Upper lobe of left lung (tissue), 6 donors: ENCODE measurements around the gene PIK3R6. TPM values are rescaled to one million over a fixed set of nuclear protein-coding genes. Genes with fewer than 3 reads are reported as not detected.
A peak's percentile ranks its signal among the peaks of the same experiment; 100 is the strongest.
"Not testable (repeated sequence)": the region's sequence is repeated elsewhere in the genome, so short reads cannot be mapped to it uniquely, and the experiment has no call there.

Experiments used
- ATAC-seq, 2 donors: fragments of 200-7000 bp; cut with Tn5 transposase; one replicate each; pipeline ENCODE4 v1.9.1; 2022; ENCODE audit warnings: mild to moderate bottlenecking in 2 of 2, moderate library complexity in 2 of 2; ENCODE audit not compliant: low FRiP score in 2 of 2
- DNase-seq, 2 donors: peaks; one replicate each; pipeline ENCODE4 v3.0.0-alpha.2; 2019 to 2020
- H3K27ac ChIP-seq, 4 donors: fragments of 200-600 bp; sonication (generic); one replicate each; pipeline ENCODE4 v1.5.1; 2016 to 2019
- H3K27me3 ChIP-seq, 4 donors: fragments of 200-600 bp; sonication (generic); one replicate each; pipeline ENCODE4 v1.5.1; 2017 to 2019
- H3K36me3 ChIP-seq, 4 donors: fragments of 200-600 bp; sonication (generic); one replicate each; pipeline ENCODE4 v1.5.1; 2016 to 2019
- H3K4me1 ChIP-seq, 4 donors: fragments of 200-600 bp; sonication (generic); one replicate each; pipeline ENCODE4 v1.5.1; 2018 to 2019
- H3K4me3 ChIP-seq, 4 donors: fragments of 200-600 bp; sonication (generic); one replicate each; pipeline ENCODE4 v1.5.1; 2017 to 2019; ENCODE audit warnings: mild to moderate bottlenecking in 2 of 4, moderate library complexity in 1 of 4
- H3K9me3 ChIP-seq, 4 donors: fragments of 200-600 bp; sonication (generic); one replicate each; pipeline ENCODE4 v1.5.1; 2018 to 2019
- EP300 ChIP-seq, 4 donors: sonication (generic); formaldehyde crosslinking; IDR thresholded peaks; one replicate each; pipeline ENCODE4 v1.5.1; 2017; ENCODE audit warnings: antibody characterized with exemption in 4 of 4, control low read depth in 2 of 4
- POLR2A ChIP-seq, 4 donors: fragments of 450-650 bp; IDR thresholded peaks; one replicate each; pipeline ENCODE4 v1.5.1; 2016 to 2017; ENCODE audit warnings: antibody characterized with exemption in 4 of 4, mild to moderate bottlenecking in 2 of 4
- POLR2AphosphoS5 ChIP-seq, 2 donors: sonication (generic); formaldehyde crosslinking; IDR thresholded peaks; one replicate each; pipeline ENCODE4 v1.5.1; 2017; ENCODE audit warnings: antibody characterized with exemption in 2 of 2
- WGBS, 2 donors: methylation state at CpG; one replicate each; pipeline ENCODE4 v1.1.5; 2017 to 2018; 5-methylcytosine and 5-hydroxymethylcytosine counted together
- total RNA-seq, 6 donors: library from RNA; depleted of rRNA in 4 of 6; stranded (reverse); fragments of >200 nt in 4 of 6; gene quantifications; one replicate each; pipeline versions ENCODE4 v1.1.0 to v1.2.1, GENCODE V29; 2016 to 2021
- TF ChIP-seq, protein P1 (sequence below), 6 experiments: fragments of 450-650 bp in 4 of 6; fragments of 200-600 bp in 2 of 6; sonication (generic) in 2 of 6; IDR thresholded peaks; one replicate each; pipeline ENCODE4 v1.5.1; 2016 to 2019; ENCODE audit warnings: antibody characterized with exemption in 6 of 6
- donor health status: DM: no; HTN: no; CAD: no; lungs with moderate emphysema.
- donor health status: DM: no; HTN: yes; CAD: no; lungs with severe emphysema.

The PIK3R6 gene
- total RNA-seq, 6 donors from 2014 or later = 1.1 to 4.2 (median 2.4) TPM

- 94 to 98% methylated on average over 11 of the region's 11 CpGs for WGBS, 2 donors
- no peaks in the 10 kb centered on the region for H3K27me3 ChIP-seq
- no peaks in the 10 kb centered on the region for H3K9me3 ChIP-seq
- TF ChIP-seq, protein P1, sequence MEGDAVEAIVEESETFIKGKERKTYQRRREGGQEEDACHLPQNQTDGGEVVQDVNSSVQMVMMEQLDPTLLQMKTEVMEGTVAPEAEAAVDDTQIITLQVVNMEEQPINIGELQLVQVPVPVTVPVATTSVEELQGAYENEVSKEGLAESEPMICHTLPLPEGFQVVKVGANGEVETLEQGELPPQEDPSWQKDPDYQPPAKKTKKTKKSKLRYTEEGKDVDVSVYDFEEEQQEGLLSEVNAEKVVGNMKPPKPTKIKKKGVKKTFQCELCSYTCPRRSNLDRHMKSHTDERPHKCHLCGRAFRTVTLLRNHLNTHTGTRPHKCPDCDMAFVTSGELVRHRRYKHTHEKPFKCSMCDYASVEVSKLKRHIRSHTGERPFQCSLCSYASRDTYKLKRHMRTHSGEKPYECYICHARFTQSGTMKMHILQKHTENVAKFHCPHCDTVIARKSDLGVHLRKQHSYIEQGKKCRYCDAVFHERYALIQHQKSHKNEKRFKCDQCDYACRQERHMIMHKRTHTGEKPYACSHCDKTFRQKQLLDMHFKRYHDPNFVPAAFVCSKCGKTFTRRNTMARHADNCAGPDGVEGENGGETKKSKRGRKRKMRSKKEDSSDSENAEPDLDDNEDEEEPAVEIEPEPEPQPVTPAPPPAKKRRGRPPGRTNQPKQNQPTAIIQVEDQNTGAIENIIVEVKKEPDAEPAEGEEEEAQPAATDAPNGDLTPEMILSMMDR (IDR thresholded peaks at IDR 0.05) = no peak
- no peak for TF ChIP-seq POLR2A (IDR thresholded peaks at IDR 0.05)
- TF ChIP-seq EP300 (IDR thresholded peaks at IDR 0.05) = no peak
- TF ChIP-seq POLR2AphosphoS5 (IDR thresholded peaks at IDR 0.05) = no peak
- no peak overlapping the region for H3K27ac ChIP-seq
- peaks cover 0 to 3% (median 0%) of the 10 kb centered on the region in 4 donors for H3K4me1 ChIP-seq
- DNase-seq (no peak), ATAC-seq (no peak)
- peaks cover 0 to 17% (median 11%) of the 10 kb centered on the region in 4 donors for H3K36me3 ChIP-seq
- no peak overlapping the region for H3K4me3 ChIP-seq
Measured at GRCh38 chr17:8887301-8887700, 19.8 kb upstream of the PIK3R6 start.

- 80 to 93% methylated on average over 19 to 23 of the region's 23 CpGs for WGBS, 2 donors
- H3K9me3 ChIP-seq = no peaks in the 10 kb centered on the region
- DNase-seq (peak in 1 of 2 donors; percentile 75), ATAC-seq (no peak)
- H3K27ac ChIP-seq = no peak overlapping the region
- H3K27me3 ChIP-seq = no peaks in the 10 kb centered on the region
- TF ChIP-seq POLR2AphosphoS5 (IDR thresholded peaks at IDR 0.05) (no peak), EP300 (IDR thresholded peaks at IDR 0.05) (no peak), POLR2A (IDR thresholded peaks at IDR 0.05) (no peak)
- TF ChIP-seq, protein P1 (IDR thresholded peaks at IDR 0.05) = no peak
- H3K36me3 ChIP-seq = peaks cover 0 to 18% (median 11%) of the 10 kb centered on the region in 4 donors
- no peak overlapping the region for H3K4me3 ChIP-seq
- H3K4me1 ChIP-seq = peaks cover 0 to 3% (median 0%) of the 10 kb centered on the region in 4 donors
Measured at GRCh38 chr17:8885967-8886684, 18.7 kb upstream of the PIK3R6 start.

DNA sequence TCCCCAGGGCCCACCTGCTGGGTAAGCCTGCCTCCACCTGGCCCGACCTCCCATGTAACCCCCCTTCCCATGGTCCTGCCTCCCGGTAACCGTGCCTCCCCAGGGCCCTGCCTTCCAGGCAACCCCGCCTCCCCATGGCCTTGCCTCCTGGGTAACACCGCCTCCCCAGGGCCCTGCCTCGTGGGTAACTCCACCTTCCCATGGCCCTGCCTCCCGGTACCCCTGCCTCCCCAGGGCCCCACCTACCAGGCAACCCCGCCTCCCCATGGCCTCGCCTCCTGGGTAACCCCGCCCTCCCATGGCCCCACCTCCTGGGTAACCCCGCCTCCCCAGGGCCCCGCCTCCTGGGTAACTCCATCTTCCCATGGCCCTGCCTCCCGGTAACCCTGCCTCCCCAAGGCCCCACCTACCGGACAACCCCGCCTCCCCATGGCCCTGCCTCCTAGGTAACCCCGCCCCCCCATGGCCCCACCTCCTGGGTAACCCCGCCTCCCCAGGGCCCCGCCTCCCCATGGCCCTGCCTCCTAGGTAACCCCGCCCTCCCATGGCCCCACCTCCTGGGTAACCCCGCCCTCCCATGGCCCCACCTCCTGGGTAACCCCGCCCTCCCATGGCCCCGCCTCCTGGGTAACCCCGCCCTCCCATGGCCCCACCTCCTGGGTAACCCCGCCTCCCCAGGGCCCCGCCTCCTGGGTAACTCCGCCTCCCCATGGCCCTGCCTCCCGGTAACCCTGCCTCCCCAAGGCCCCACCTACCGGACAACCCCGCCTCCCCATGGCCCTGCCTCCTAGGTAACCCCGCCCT, 17.9 kb upstream of the PIK3R6 start:
- not testable (repeated sequence) for H3K4me1 ChIP-seq

GRCh38 chr17:8884336-8884990, 17.0 kb upstream of the PIK3R6 start:
- no peak for TF ChIP-seq EP300 (IDR thresholded peaks at IDR 0.05)
- TF ChIP-seq POLR2A (IDR thresholded peaks at IDR 0.05) = no peak
- TF ChIP-seq POLR2AphosphoS5 (IDR thresholded peaks at IDR 0.05) = no peak
- TF ChIP-seq, protein P1 (IDR thresholded peaks at IDR 0.05) = no peak
- Histone ChIP-seq H3K4me1 (peaks cover 0 to 3% (median 0%) of the 10 kb centered on the region in 4 donors), H3K27ac (no peak overlapping the region), H3K27me3 (no peaks in the 10 kb centered on the region), H3K36me3 (peaks cover 0 to 26% (median 12%) of the 10 kb centered on the region in 4 donors), H3K4me3 (no peak overlapping the region), H3K9me3 (no peaks in the 10 kb centered on the region)
- 90 to 91% methylated on average over 8 to 13 of the region's 16 CpGs for WGBS, 2 donors
- DNase-seq = no peak
- no peak for ATAC-seq

More for the DNA sequence above, 17.9 kb upstream of the PIK3R6 start:
- 90% methylated on average over 14 to 20 of the region's 30 CpGs for WGBS, 2 donors
- H3K27ac ChIP-seq, H3K4me3 ChIP-seq, ATAC-seq, H3K9me3 ChIP-seq, H3K27me3 ChIP-seq: not testable (repeated sequence)
- peak in 1 of 2 donors; percentile 79 for DNase-seq
- H3K36me3 ChIP-seq = peaks cover 0 to 24% (median 11%) of the 10 kb centered on the region in 4 donors

DNA sequence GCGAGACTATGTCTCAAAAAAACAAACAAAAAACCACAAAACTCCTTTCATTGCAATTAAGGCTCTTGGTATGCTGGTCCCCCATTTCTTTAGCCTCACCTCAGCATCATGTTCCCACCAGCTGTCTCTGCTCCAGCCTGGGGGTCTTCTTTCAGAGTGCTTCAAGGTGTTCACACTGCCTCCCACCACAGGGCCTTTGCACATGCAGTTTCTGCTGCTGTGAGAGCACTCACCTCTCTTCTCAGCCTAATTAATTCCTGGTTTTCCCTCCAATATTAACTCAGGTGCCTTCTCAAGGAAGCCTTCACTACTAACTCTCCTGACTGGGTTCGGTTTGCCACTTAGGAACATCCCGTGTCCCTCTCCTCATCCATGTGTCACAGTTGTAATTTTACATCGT, 15.9 kb upstream of the PIK3R6 start:
- no peak overlapping the region for H3K4me3 ChIP-seq
- H3K27me3 ChIP-seq = no peaks in the 10 kb centered on the region
- WGBS, 2 donors = 87 to 96% methylated on average over 4 of the region's 4 CpGs
- H3K9me3 ChIP-seq = no peaks in the 10 kb centered on the region
- no peak for DNase-seq
- no peak overlapping the region for H3K27ac ChIP-seq
- peaks cover 0 to 28% (median 12%) of the 10 kb centered on the region in 4 donors for H3K36me3 ChIP-seq
- no peak for TF ChIP-seq EP300 (IDR thresholded peaks at IDR 0.05)
- no peak for TF ChIP-seq POLR2AphosphoS5 (IDR thresholded peaks at IDR 0.05)
- no peak for TF ChIP-seq POLR2A (IDR thresholded peaks at IDR 0.05)
- TF ChIP-seq, protein P1 (IDR thresholded peaks at IDR 0.05) = no peak
- no peak for ATAC-seq
- peaks cover 0 to 2% (median 0%) of the 10 kb centered on the region in 4 donors for H3K4me1 ChIP-seq
